CD4-positive, alpha-beta memory T cell (primary cell): ENCODE data around the gene SMAD4. TPM values are rescaled to one million over a fixed set of nuclear protein-coding genes. Genes with fewer than 3 reads are reported as not detected.

Experiments used
- CTCF ChIA-PET: fragments of 350-600 bp; sonication (Branson Sonifier 250); formaldehyde crosslinking; loops from one replicate; lab custom pipeline; 2021; ENCODE audit warnings: inconsistent platforms; ENCODE audit not compliant: partially characterized antibody; lab: Charles Lee
- POLR2A ChIA-PET: fragments of 350-600 bp; sonication (Branson Sonifier 250); formaldehyde crosslinking; loops from one replicate; lab custom pipeline; 2021; ENCODE audit not compliant: partially characterized antibody; lab: Charles Lee
- DNase-seq, 5 donors: peaks; one replicate each; pipeline versions ENCODE4 v3.0.0 to v3.0.0-alpha.2; 2020 to 2022; ENCODE audit warnings: mixed read lengths in 1 of 5
- H3K27ac ChIP-seq: one replicate; pipeline ENCODE4 v1.7.0; 2013; ENCODE audit warnings: low read depth, low read length
- H3K27me3 ChIP-seq: 2 replicates; pipeline ENCODE4 v1.7.0; 2013; ENCODE audit warnings: mild to moderate bottlenecking, low read length, moderate library complexity; ENCODE audit not compliant: insufficient read depth
- H3K36me3 ChIP-seq: 2 replicates; pipeline ENCODE4 v1.7.0; 2013; ENCODE audit warnings: mild to moderate bottlenecking, low read length, moderate library complexity; ENCODE audit not compliant: insufficient read depth
- H3K4me1 ChIP-seq: 2 replicates; pipeline ENCODE4 v1.7.0; 2013; ENCODE audit warnings: mild to moderate bottlenecking, low read length, moderate library complexity; ENCODE audit not compliant: insufficient read depth
- H3K4me3 ChIP-seq, 2 donors: one replicate each; pipeline ENCODE4 v1.7.0; 2013; ENCODE audit warnings: low read length in 2 of 2, mild to moderate bottlenecking in 1 of 2
- H3K9me3 ChIP-seq, 2 donors: one replicate each; pipeline ENCODE4 v1.7.0; 2013; ENCODE audit warnings: low read length in 2 of 2, control low read depth in 1 of 2; ENCODE audit not compliant: control insufficient read depth in 1 of 2
- H3K27ac Mint-ChIP-seq, 7 donors: one replicate each; pipeline ENCODE4 v1.8.0; 2020 to 2021; ENCODE audit warnings: mixed read lengths in 7 of 7, mild to moderate bottlenecking in 6 of 7, inconsistent platforms in 3 of 7, moderate library complexity in 3 of 7
- H3K27me3 Mint-ChIP-seq, 2 donors: one replicate each; pipeline ENCODE4 v1.8.0; 2020 to 2021; ENCODE audit warnings: mixed read lengths in 2 of 2
- H3K36me3 Mint-ChIP-seq, 2 donors: one replicate each; pipeline ENCODE4 v1.8.0; 2020 to 2021; ENCODE audit warnings: mixed read lengths in 2 of 2, inconsistent platforms in 1 of 2, mild to moderate bottlenecking in 1 of 2
- H3K4me1 Mint-ChIP-seq, 4 donors: one replicate each; pipeline ENCODE4 v1.8.0; 2020 to 2021; ENCODE audit warnings: mixed read lengths in 4 of 4, mild to moderate bottlenecking in 1 of 4
- H3K4me3 Mint-ChIP-seq, 8 donors: one replicate each; pipeline ENCODE4 v1.8.0; 2020 to 2021; ENCODE audit warnings: mixed read lengths in 8 of 8, mild to moderate bottlenecking in 7 of 8, moderate library complexity in 6 of 8, inconsistent platforms in 3 of 8
- H3K9me3 Mint-ChIP-seq, 8 donors: one replicate each; pipeline ENCODE4 v1.8.0; 2020 to 2021; ENCODE audit warnings: mixed read lengths in 8 of 8, mild to moderate bottlenecking in 5 of 8, inconsistent platforms in 3 of 8, moderate library complexity in 1 of 8
- intact Hi-C: fragments of 100-400 bp; cut with micrococcal nuclease; formaldehyde crosslinking; loops from one replicate; pipeline ENCODE4 v1.15.1; 2023
- polyA plus RNA-seq, 2 donors: library from polyadenylated mRNA; unstranded; fragments of 300-500 nt; fragmentation: Illumina TruSeq; gene quantifications; one replicate each; pipeline ENCODE4 v1.2.3, GENCODE V29; 2021
- total RNA-seq, 2 experiments: library from RNA; stranded (reverse); gene quantifications; one replicate each; pipeline ENCODE4 v1.2.3, GENCODE V29; 2021

The SMAD4 gene
- total RNA-seq (100 to 1,000 TPM; 143 to 155 TPM), polyA plus RNA-seq (10 to 100 TPM; 37.7 to 95.4 TPM)

DNA sequence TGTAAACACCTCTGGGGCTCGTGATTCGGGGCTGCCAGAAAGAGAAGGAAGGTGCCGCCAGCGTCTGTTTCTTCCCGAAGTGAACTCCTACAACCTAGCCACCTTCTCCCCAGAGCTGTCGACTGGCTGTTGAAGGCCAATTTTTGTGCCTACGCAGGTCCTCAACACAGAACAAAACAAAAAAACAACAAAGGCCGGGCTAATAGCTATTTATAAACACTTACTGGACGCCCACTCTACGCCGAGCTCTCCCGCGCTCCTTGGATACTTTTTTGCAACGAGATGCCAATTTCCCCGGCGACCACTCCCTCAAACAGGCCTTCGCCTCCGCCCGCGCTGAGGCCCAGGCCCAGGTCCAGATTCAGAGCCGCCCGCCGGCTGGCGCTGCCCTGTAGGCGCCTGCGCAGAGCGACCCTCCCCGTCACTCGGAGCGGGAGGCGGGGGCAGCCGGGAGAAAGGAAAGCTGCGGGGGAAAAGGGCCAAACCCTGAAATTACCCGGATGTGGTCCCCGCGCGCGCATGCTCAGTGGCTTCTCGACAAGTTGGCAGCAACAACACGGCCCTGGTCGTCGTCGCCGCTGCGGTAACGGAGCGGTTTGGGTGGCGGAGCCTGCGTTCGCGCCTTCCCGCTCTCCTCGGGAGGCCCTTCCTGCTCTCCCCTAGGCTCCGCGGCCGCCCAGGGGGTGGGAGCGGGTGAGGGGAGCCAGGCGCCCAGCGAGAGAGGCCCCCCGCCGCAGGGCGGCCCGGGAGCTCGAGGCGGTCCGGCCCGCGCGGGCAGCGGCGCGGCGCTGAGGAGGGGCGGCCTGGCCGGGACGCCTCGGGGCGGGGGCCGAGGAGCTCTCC is at the start of gene SMAD4:
SMAD4 (plus strand) TSS at position 520 of the 843 bp plus-strand sequence. CDS start 16,834 bp downstream, outside the sequence.
- intact Hi-C loops = loop anchor here (1.0 to 2.0 kb wide), 5 partner anchors 21 to 167 kb away; partner anchors contain the start of genes ELAC1 and MEX3C
- Histone ChIP-seq H3K36me3 (peaks cover 5% of the 10 kb centered on the region), H3K27me3 (no peaks in the 10 kb centered on the region), H3K4me1 (peaks cover 80% of the 10 kb centered on the region), H3K27ac (peak within 1 kb of the TSS; percentile 83), H3K9me3 (no peaks in the 10 kb centered on the region), H3K4me3 (peak within 1 kb of the TSS; percentile 47 to 53)
- CTCF ChIA-PET = interaction anchor here (0.6 to 5.0 kb wide), 6 partner anchors 21 to 210 kb away, joined by 3 to 26 read pairs (median 8); partner anchors contain the start of genes ELAC1 and MRO
- POLR2A ChIA-PET = interaction anchor here (0.6 to 6.1 kb wide), 34 partner anchors 9 to 1210 kb away, joined by 3 to 120 read pairs (median 4); partner anchors contain the start of genes ELAC1, MBD1, ME2 and MEX3C
- peak within 1 kb of the TSS; percentile 95 to 100 (median 98) for H3K4me3 Mint-ChIP-seq
- peaks cover 39 to 63% (median 48%) of the 10 kb centered on the region in 4 donors for H3K4me1 Mint-ChIP-seq
- peak; percentile 96 to 98 (median 97) for DNase-seq
- H3K36me3 Mint-ChIP-seq = peaks cover 9 to 45% of the 10 kb centered on the region in 2 donors
- H3K27ac Mint-ChIP-seq = peak within 1 kb of the TSS; percentile 98 to 99 (median 99)
- H3K9me3 Mint-ChIP-seq = peaks cover 0 to 4% (median 0%) of the 10 kb centered on the region in 8 donors
- no peaks in the 10 kb centered on the region for H3K27me3 Mint-ChIP-seq

DNA sequence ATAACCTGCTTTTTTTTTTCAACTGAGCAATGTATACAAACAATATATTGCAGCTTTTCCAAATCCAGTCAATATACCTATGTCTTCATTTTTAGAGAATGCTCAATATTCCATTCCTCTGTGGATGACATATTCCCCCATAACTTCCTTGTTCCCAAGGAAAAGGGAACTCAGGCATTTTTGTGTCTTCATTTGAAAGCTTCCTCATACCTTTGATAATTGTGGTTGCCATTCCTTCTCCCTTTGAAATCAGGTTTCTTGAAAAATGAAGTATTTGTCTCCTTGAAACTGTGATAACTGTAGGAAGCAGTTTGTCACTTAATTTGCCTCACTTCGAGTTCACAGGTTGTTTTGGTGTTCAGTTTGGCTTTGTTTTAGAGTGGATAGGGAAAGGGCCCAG is 48.6 kb upstream of the SMAD4 start:
- Mint-ChIP-seq H3K27ac (no peak overlapping the region), H3K9me3 (peaks cover 0 to 7% (median 3%) of the 10 kb centered on the region in 8 donors), H3K36me3 (peaks cover 56 to 59% of the 10 kb centered on the region in 2 donors), H3K27me3 (no peaks in the 10 kb centered on the region), H3K4me1 (peaks cover 5 to 14% (median 12%) of the 10 kb centered on the region in 4 donors), H3K4me3 (no peak overlapping the region)
- no peak overlapping the region for H3K4me3 ChIP-seq
- DNase-seq = no peak
- H3K27ac ChIP-seq = no peak overlapping the region
- ChIA-PET POLR2A (interaction anchor here (0.9 kb wide), 1 partner anchor 14 kb away, joined by 3 read pairs; the partner anchor contains the start of gene ELAC1), CTCF (no interaction called here)
- intact Hi-C loops = no loop called here
- no peaks in the 10 kb centered on the region for H3K4me1 ChIP-seq
- H3K36me3 ChIP-seq = peaks cover 12% of the 10 kb centered on the region
- no peaks in the 10 kb centered on the region for H3K9me3 ChIP-seq
- no peaks in the 10 kb centered on the region for H3K27me3 ChIP-seq

GRCh38 chr18:50982086-50982801 is 47.8 kb upstream of the SMAD4 start:
- Histone ChIP-seq H3K27me3 (no peaks in the 10 kb centered on the region), H3K4me3 (no peak overlapping the region), H3K27ac (no peak overlapping the region), H3K9me3 (no peaks in the 10 kb centered on the region), H3K4me1 (no peaks in the 10 kb centered on the region), H3K36me3 (peaks cover 5% of the 10 kb centered on the region)
- Mint-ChIP-seq H3K27me3 (no peaks in the 10 kb centered on the region), H3K4me3 (no peak overlapping the region), H3K9me3 (peaks cover 0 to 4% (median 3%) of the 10 kb centered on the region in 8 donors), H3K27ac (no peak overlapping the region), H3K36me3 (peaks cover 57 to 58% of the 10 kb centered on the region in 2 donors), H3K4me1 (peaks cover 5 to 14% (median 12%) of the 10 kb centered on the region in 4 donors)
- CTCF ChIA-PET = no interaction called here
- POLR2A ChIA-PET = no interaction called here
- no peak for DNase-seq
- intact Hi-C loops = no loop called here

DNA sequence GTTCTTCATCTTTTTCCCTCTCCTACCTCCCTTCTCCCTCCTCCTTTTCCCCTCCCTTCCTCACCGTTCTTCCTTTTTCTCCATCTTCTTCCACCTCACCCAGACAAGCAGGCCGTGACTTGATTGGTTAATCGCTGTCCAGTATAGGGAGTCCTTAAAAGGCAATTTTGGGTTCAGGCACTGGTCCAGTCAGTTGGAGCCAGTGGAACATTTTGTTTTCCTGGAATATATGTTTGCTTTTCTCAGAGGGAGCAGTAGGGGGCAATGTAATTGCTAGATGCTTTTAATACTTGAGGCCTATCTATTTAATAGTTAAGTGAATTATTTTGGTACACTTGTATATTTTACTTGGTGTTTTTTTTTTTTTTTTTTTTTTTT is 47.2 kb upstream of the SMAD4 start:
- no peak overlapping the region for H3K27ac Mint-ChIP-seq
- DNase-seq = no peak
- H3K36me3 ChIP-seq = no peaks in the 10 kb centered on the region
- no peaks in the 10 kb centered on the region for H3K27me3 Mint-ChIP-seq
- H3K4me1 Mint-ChIP-seq = peaks cover 5 to 14% (median 12%) of the 10 kb centered on the region in 4 donors
- ChIA-PET CTCF (interaction anchor here (0.7 kb wide), 2 partner anchors 60 to 139 kb away, joined by 3 read pairs; no protein-coding TSS in a partner anchor), POLR2A (no interaction called here)
- peaks cover 0 to 4% (median under 1%) of the 10 kb centered on the region in 8 donors for H3K9me3 Mint-ChIP-seq
- H3K4me3 Mint-ChIP-seq = no peak overlapping the region
- H3K9me3 ChIP-seq = no peaks in the 10 kb centered on the region
- intact Hi-C loops = no loop called here
- no peaks in the 10 kb centered on the region for H3K4me1 ChIP-seq
- H3K27me3 ChIP-seq = no peaks in the 10 kb centered on the region
- H3K4me3 ChIP-seq = no peak overlapping the region
- H3K27ac ChIP-seq = no peak overlapping the region
- peaks cover 55 to 58% of the 10 kb centered on the region in 2 donors for H3K36me3 Mint-ChIP-seq

- Histone ChIP-seq H3K27ac (no peak overlapping the region), H3K9me3 (no peaks in the 10 kb centered on the region), H3K4me1 (no peaks in the 10 kb centered on the region), H3K4me3 (no peak overlapping the region), H3K36me3 (no peaks in the 10 kb centered on the region), H3K27me3 (no peaks in the 10 kb centered on the region)
- CTCF ChIA-PET = no interaction called here
- DNase-seq = no peak
- Mint-ChIP-seq H3K9me3 (no peaks in the 10 kb centered on the region), H3K27ac (no peak overlapping the region), H3K4me3 (no peak overlapping the region), H3K36me3 (peaks cover 38 to 39% of the 10 kb centered on the region in 2 donors), H3K27me3 (no peaks in the 10 kb centered on the region), H3K4me1 (peaks cover 0 to 6% (median 5%) of the 10 kb centered on the region in 4 donors)
- intact Hi-C loops = no loop called here
- POLR2A ChIA-PET = no interaction called here
Measured at GRCh38 chr18:50986360-50987087, 43.5 kb upstream of the SMAD4 start.

DNA sequence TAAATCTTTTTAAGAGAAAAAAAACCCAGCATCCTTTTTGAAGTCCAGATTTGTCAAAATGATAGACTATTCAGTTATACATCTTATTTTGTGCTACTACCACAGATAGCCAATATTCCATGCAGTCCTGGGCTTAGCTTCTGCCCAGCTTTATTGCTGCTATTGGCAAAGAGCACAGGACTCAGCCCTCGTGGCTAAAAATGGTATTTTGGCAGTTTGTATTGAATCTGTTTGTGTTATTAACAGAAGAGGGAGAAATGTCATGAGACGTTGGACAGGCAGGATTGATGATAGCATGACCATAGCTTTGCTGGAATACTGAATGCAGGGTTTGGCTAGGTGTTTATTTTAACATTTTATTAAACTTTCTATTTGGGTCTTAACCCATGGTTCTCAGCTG is 42.8 kb upstream of the SMAD4 start:
- H3K36me3 Mint-ChIP-seq = peaks cover 38 to 40% of the 10 kb centered on the region in 2 donors
- no peak overlapping the region for H3K27ac Mint-ChIP-seq
- H3K4me3 ChIP-seq = no peak overlapping the region
- ChIA-PET CTCF (no interaction called here), POLR2A (no interaction called here)
- H3K27ac ChIP-seq = no peak overlapping the region
- no peaks in the 10 kb centered on the region for H3K9me3 Mint-ChIP-seq
- no peaks in the 10 kb centered on the region for H3K27me3 Mint-ChIP-seq
- intact Hi-C loops = no loop called here
- H3K4me1 Mint-ChIP-seq = peaks cover 0 to 5% (median 4%) of the 10 kb centered on the region in 4 donors
- no peaks in the 10 kb centered on the region for H3K36me3 ChIP-seq
- no peaks in the 10 kb centered on the region for H3K4me1 ChIP-seq
- no peak overlapping the region for H3K4me3 Mint-ChIP-seq
- H3K9me3 ChIP-seq = no peaks in the 10 kb centered on the region
- H3K27me3 ChIP-seq = no peaks in the 10 kb centered on the region
- DNase-seq = no peak
